GM12878 (cell line): Measurements from ENCODE around the gene TTL. TPM values are rescaled to one million over a fixed set of nuclear protein-coding genes. Genes with fewer than 3 reads are reported as not detected.

Experiments used
- ATF7 ChIP-seq: fragments of 450-650 bp; IDR thresholded peaks from 2 replicates; pipeline ENCODE4 v1.6.1; 2016; ENCODE audit warnings: low read depth, mild to moderate bottlenecking
- BACH1 ChIP-seq: fragments of 450-650 bp; IDR thresholded peaks from 2 replicates; pipeline ENCODE4 v1.6.1; 2017; ENCODE audit warnings: mild to moderate bottlenecking, borderline replicate concordance
- BCL11A ChIP-seq: IDR thresholded peaks from 2 replicates; pipeline ENCODE4 v1.6.1; 2011; ENCODE audit warnings: low read depth, low read length
- CHD1 ChIP-seq: IDR thresholded peaks from 2 replicates; pipeline ENCODE4 v1.6.1; 2012; ENCODE audit warnings: low read depth, low read length, improper control_type of control experiment
- CREB1 ChIP-seq: IDR thresholded peaks from 2 replicates; pipeline ENCODE4 v1.6.1; 2012; ENCODE audit warnings: low read depth, mild to moderate bottlenecking, inconsistent platforms
- ESRRA ChIP-seq: IDR thresholded peaks from 2 replicates; pipeline ENCODE4 v1.6.1; 2012; ENCODE audit warnings: mild to moderate bottlenecking, low read length, improper control_type of control experiment
- FOXK2 ChIP-seq: fragments of 450-650 bp; IDR thresholded peaks from 2 replicates; pipeline ENCODE4 v1.6.1; 2017; ENCODE audit warnings: mild to moderate bottlenecking, moderate library complexity
- NKRF ChIP-seq: fragments of 450-650 bp; conservative IDR thresholded peaks from 2 replicates; pipeline ENCODE4 v1.6.1; 2017; ENCODE audit warnings: mild to moderate bottlenecking, moderate library complexity
- NR2C2 ChIP-seq: IDR thresholded peaks from 2 replicates; pipeline ENCODE4 v1.6.1; 2011; ENCODE audit warnings: borderline replicate concordance, low read depth; ENCODE audit not compliant: control insufficient read depth, insufficient read length
- NR2F1 ChIP-seq: fragments of 450-650 bp; conservative IDR thresholded peaks from 2 replicates; pipeline ENCODE4 v1.6.1; 2017; ENCODE audit warnings: mild to moderate bottlenecking
- PBX3 ChIP-seq: IDR thresholded peaks from 2 replicates; pipeline ENCODE4 v1.6.1; 2011; ENCODE audit warnings: mild to moderate bottlenecking, low read depth, low read length, moderate library complexity; ENCODE audit not compliant: insufficient replicate concordance
- PML ChIP-seq: IDR thresholded peaks from 2 replicates; pipeline ENCODE4 v1.6.1; 2012; ENCODE audit warnings: low read length, inconsistent platforms
- POLR2A ChIP-seq: IDR thresholded peaks from 2 replicates; pipeline ENCODE4 v1.6.1; 2011; ENCODE audit warnings: low read depth, mild to moderate bottlenecking, low read length
- PRDM15 ChIP-seq: fragments of 450-650 bp; formaldehyde crosslinking; IDR thresholded peaks from 2 replicates; pipeline ENCODE4 v1.4.0; 2020; ENCODE audit warnings: mild to moderate bottlenecking, moderate library complexity
- REST ChIP-seq: IDR thresholded peaks from 2 replicates; pipeline ENCODE4 v1.6.1; 2012; ENCODE audit warnings: mild to moderate bottlenecking, low read depth, low read length
- SMAD5 ChIP-seq: IDR thresholded peaks from 2 replicates; pipeline ENCODE4 v1.6.1; 2016; ENCODE audit warnings: antibody characterized with exemption, low read depth
- SMARCA5 ChIP-seq: fragments of 450-650 bp; IDR thresholded peaks from 2 replicates; pipeline ENCODE4 v1.6.1; 2017; ENCODE audit warnings: mild to moderate bottlenecking
- SP1 ChIP-seq: IDR thresholded peaks from one replicate; pipeline ENCODE4 v1.6.1; 2011; ENCODE audit warnings: low read depth, low read length
- SPI1 ChIP-seq: IDR thresholded peaks from 2 replicates; pipeline ENCODE4 v1.6.1; 2011; ENCODE audit warnings: low read depth, mild to moderate bottlenecking, low read length, moderate library complexity, borderline replicate concordance; ENCODE audit not compliant: insufficient read depth
- SUZ12 ChIP-seq: fragments of 200-600 bp; sonication (generic); IDR thresholded peaks from one replicate; pipeline ENCODE4 v1.6.1; 2018; ENCODE audit warnings: antibody characterized with exemption, mild to moderate bottlenecking; ENCODE audit not compliant: unreplicated experiment
- YY1 ChIP-seq: IDR thresholded peaks from 2 replicates; pipeline ENCODE4 v1.6.1; 2011; ENCODE audit warnings: low read depth, mild to moderate bottlenecking, low read length
- polyA plus RNA-seq, 11 experiments: library from polyadenylated mRNA; depleted of rRNA in 4 of 11; unstranded in 6 of 11; stranded (reverse) in 5 of 11; fragments of >200 nt; fragmentation: Nextera tagmentation in 4 of 11; fragmentation: Illumina TruSeq in 1 of 11; extraction: Ambion mirVana in 4 of 11; extraction: Trizol in 1 of 11; gene quantifications; 1 replicate in 1 of 11; 2 replicates in 10 of 11; pipeline versions ENCODE4 v1.2.1 to v1.2.3, GENCODE V29; 2011 to 2016; ENCODE audit warnings: inconsistent platforms in 2 of 11, missing spikeins in 2 of 11, low read depth in 1 of 11
- total RNA-seq, 4 experiments: library from RNA; depleted of rRNA in 3 of 4; stranded (reverse); fragments of >200 nt in 3 of 4; fragmentation: Illumina TruSeq in 1 of 4; extraction: Trizol in 1 of 4; gene quantifications; 2 replicates each; pipeline versions ENCODE4 v1.2.1 to v1.2.3, GENCODE V29; 2013 to 2021

The TTL gene
- total and polyA plus RNA-seq, 10 of the 15 experiments (the other 5 are each of a cell fraction or from before 2014, with no cell fraction given) = 3.9 to 27.1 (median 16.1) TPM

- TF ChIP-seq PBX3 = no peak
- TF ChIP-seq YY1 = no peak; the same call in 1 of the 2 replicates
- peak; percentile 67 for TF ChIP-seq CREB1
- no peak for TF ChIP-seq REST
- no peak for TF ChIP-seq SP1
- no peak for TF ChIP-seq NR2C2
- TF ChIP-seq SPI1 = peak; percentile 26; the same call in 1 of the 2 replicates
- TF ChIP-seq ESRRA = 0 out of 2 replicates have a peak, but pooled peaks have one; percentile 9
- TF ChIP-seq SMAD5 = peak; percentile 75; the same call in 1 of the 2 replicates
- TF ChIP-seq BACH1 = peak; percentile 51; the same call in 1 of the 2 replicates
- TF ChIP-seq NR2F1 = peak; percentile 43; the same call in 1 of the 2 replicates
- TF ChIP-seq CHD1 = peak; percentile 97
- TF ChIP-seq PML = peak; percentile 84; the same call in 1 of the 2 replicates
- TF ChIP-seq SMARCA5 = 0 out of 2 replicates have a peak, but pooled peaks have one; percentile 73
- peak; percentile 98 for TF ChIP-seq FOXK2
- no peak for TF ChIP-seq PRDM15
- TF ChIP-seq BCL11A = no peak
- peak; percentile 99 for TF ChIP-seq ATF7
- no peak for TF ChIP-seq SUZ12
- peak; percentile 42 for TF ChIP-seq NKRF
- TF ChIP-seq POLR2A = peak; percentile 88
These were observed 59.6 kb downstream of the TTL start (continued) for GRCh38 chr2:112541315-112542122.
